ENCODE data around the gene LVRN.

Gene LVRN

GRCh38 chr5:116011046-116011445, 48.8 kb downstream of the LVRN start:
- H3K4me3 ChIP-seq (ENCODE audit: low read depth, low read length), result no peak overlapping the region
- DNase-seq (ENCODE audit: low read depth), result no peak

GRCh38 chr5:116013207-116013785, 51.0 kb downstream of the LVRN start:
- peak; percentile 13 for DNase-seq (ENCODE audit: low read depth)
- no peak overlapping the region for H3K4me3 ChIP-seq (ENCODE audit: low read depth, low read length)

GRCh38 chr5:116013936-116014335, 51.7 kb downstream of the LVRN start:
- DNase-seq (ENCODE audit: low read depth), result no peak
- H3K4me3 ChIP-seq (ENCODE audit: low read depth, low read length), result no peak overlapping the region

- no peak overlapping the region for H3K4me3 ChIP-seq (ENCODE audit: low read depth, low read length)
- no peak for DNase-seq (ENCODE audit: low read depth)
Measured at GRCh38 chr5:116023619-116024018, 61.3 kb downstream of the LVRN start.

- DNase-seq (ENCODE audit: low read depth), result no peak
- no peak overlapping the region for H3K4me3 ChIP-seq (ENCODE audit: low read depth, low read length)
Measured at GRCh38 chr5:116025866-116026265, 63.6 kb downstream of the LVRN start.

GRCh38 chr5:116032094-116032517, 69.8 kb downstream of the LVRN start, which contains the start of gene ARL14EPL:
TSS of gene ARL14EPL (plus strand) at chr5:116032472. CDS start at chr5:116051466, 18,994 bp downstream.
- DNase-seq (ENCODE audit: low read depth), result peak; percentile 80
- H3K4me3 ChIP-seq (ENCODE audit: low read depth, low read length), result no peak within 1 kb of the TSS

- no peak for DNase-seq (ENCODE audit: low read depth)
- no peak overlapping the region for H3K4me3 ChIP-seq (ENCODE audit: low read depth, low read length)
Measured at GRCh38 chr5:116032991-116033390, 70.7 kb downstream of the LVRN start.

GRCh38 chr5:116035123-116035522, 72.8 kb downstream of the LVRN start:
- no peak for DNase-seq (ENCODE audit: low read depth)
- H3K4me3 ChIP-seq (ENCODE audit: low read depth, low read length), result no peak overlapping the region

- no peak for DNase-seq (ENCODE audit: low read depth)
- H3K4me3 ChIP-seq (ENCODE audit: low read depth, low read length), result no peak overlapping the region
Measured at GRCh38 chr5:116037236-116037822, 75.1 kb downstream of the LVRN start.

GRCh38 chr5:116038817-116039216, 76.5 kb downstream of the LVRN start:
- DNase-seq (ENCODE audit: low read depth), result no peak
- no peak overlapping the region for H3K4me3 ChIP-seq (ENCODE audit: low read depth, low read length)

- no peak overlapping the region for H3K4me3 ChIP-seq (ENCODE audit: low read depth, low read length)
- DNase-seq (ENCODE audit: low read depth), result no peak
Measured at GRCh38 chr5:116042375-116042774, 80.1 kb downstream of the LVRN start.

GRCh38 chr5:116044073-116044472, 81.8 kb downstream of the LVRN start:
- H3K4me3 ChIP-seq (ENCODE audit: low read depth, low read length), result no peak overlapping the region
- no peak for DNase-seq (ENCODE audit: low read depth)

- peak; percentile 12 for DNase-seq (ENCODE audit: low read depth)
- H3K4me3 ChIP-seq (ENCODE audit: low read depth, low read length), result no peak overlapping the region
Measured at GRCh38 chr5:116045821-116046220, 83.5 kb downstream of the LVRN start.

GRCh38 chr5:116046261-116046660, 84.0 kb downstream of the LVRN start:
- H3K4me3 ChIP-seq (ENCODE audit: low read depth, low read length), result no peak overlapping the region
- no peak for DNase-seq (ENCODE audit: low read depth)

GRCh38 chr5:116046823-116047222, 84.5 kb downstream of the LVRN start:
- DNase-seq (ENCODE audit: low read depth), result no peak
- H3K4me3 ChIP-seq (ENCODE audit: low read depth, low read length), result no peak overlapping the region

GRCh38 chr5:116058346-116058936, 96.2 kb downstream of the LVRN start:
- no peak for DNase-seq (ENCODE audit: low read depth)
- H3K4me3 ChIP-seq (ENCODE audit: low read depth, low read length), result no peak overlapping the region

GRCh38 chr5:116062352-116062751, 100.1 kb downstream of the LVRN start:
- no peak overlapping the region for H3K4me3 ChIP-seq (ENCODE audit: low read depth, low read length)
- DNase-seq (ENCODE audit: low read depth), result no peak

GRCh38 chr5:116063950-116064349, 101.7 kb downstream of the LVRN start:
- no peak for DNase-seq (ENCODE audit: low read depth)
- no peak overlapping the region for H3K4me3 ChIP-seq (ENCODE audit: low read depth, low read length)

GRCh38 chr5:116068028-116068632, 105.9 kb downstream of the LVRN start:
- DNase-seq (ENCODE audit: low read depth), result no peak

GRCh38 chr5:116071211-116071610, 108.9 kb downstream of the LVRN start:
- H3K4me3 ChIP-seq (ENCODE audit: low read depth, low read length), result no peak overlapping the region
- no peak for DNase-seq (ENCODE audit: low read depth)

More at GRCh38 chr5:116068028-116068632, 105.9 kb downstream of the LVRN start:
- no peak overlapping the region for H3K4me3 ChIP-seq (ENCODE audit: low read depth, low read length)
